GM12875 (cell line): ENCODE measurements around the gene PDE1C.

Experiments
- H3K4me3 ChIP-seq: one replicate; pipeline ENCODE4 v1.5.1; 2011; ENCODE audit warnings: low read depth, low read length, control low read depth
- CTCF ChIP-seq: IDR thresholded peaks from 2 replicates; pipeline ENCODE4 v1.5.1; 2011; ENCODE audit warnings: low read depth, mild to moderate bottlenecking, control low read depth, inconsistent platforms, low read length, moderate library complexity, borderline replicate concordance; ENCODE audit not compliant: insufficient read depth

The PDE1C gene

GRCh38 chr7:31958226-31958625 lies 112.0 kb downstream of the PDE1C start:
- no peak for TF ChIP-seq CTCF

GRCh38 chr7:31957756-31958155 lies 112.5 kb downstream of the PDE1C start:
- no peak overlapping the region for H3K4me3 ChIP-seq
- TF ChIP-seq CTCF, result no peak

More at GRCh38 chr7:31958226-31958625, 112.0 kb downstream of the PDE1C start:
- H3K4me3 ChIP-seq, result no peak overlapping the region

- TF ChIP-seq CTCF, result no peak
- H3K4me3 ChIP-seq, result no peak overlapping the region
Observed at GRCh38 chr7:31957090-31957720, 113.0 kb downstream of the PDE1C start.

GRCh38 chr7:31955641-31956040 lies 114.6 kb downstream of the PDE1C start:
- H3K4me3 ChIP-seq, result no peak overlapping the region
- no peak for TF ChIP-seq CTCF

GRCh38 chr7:31955021-31955420 lies 115.2 kb downstream of the PDE1C start:
- no peak for TF ChIP-seq CTCF
- no peak overlapping the region for H3K4me3 ChIP-seq

GRCh38 chr7:31954500-31954899 lies 115.7 kb downstream of the PDE1C start:
- no peak for TF ChIP-seq CTCF
- no peak overlapping the region for H3K4me3 ChIP-seq

GRCh38 chr7:31953432-31953831 lies 116.8 kb downstream of the PDE1C start:
- TF ChIP-seq CTCF, result no peak
- no peak overlapping the region for H3K4me3 ChIP-seq
